Measurements from ENCODE around the gene CCNL1. TPM values are rescaled to one million over a fixed set of nuclear protein-coding genes. Genes with fewer than 3 reads are reported as not detected.

The CCNL1 gene
- total RNA-seq, 1 donor: 194 TPM

GRCh38 chr3:157151151-157151550 is 8.8 kb downstream of the CCNL1 start:
- Histone ChIP-seq H3K79me2 (ENCODE audit: insufficient read depth, low read length) (peaks cover 49% of the 10 kb centered on the region), H3K27me3 (ENCODE audit: insufficient read depth, low read length) (no peaks in the 10 kb centered on the region), H3K4me1 (ENCODE audit: insufficient read depth, low read length) (peaks cover 22% of the 10 kb centered on the region), H4K20me1 (ENCODE audit: insufficient read depth, low read length) (peaks cover 44% of the 10 kb centered on the region), H3K4me3 (ENCODE audit: insufficient read depth, low read length) (no peak overlapping the region), H3K4me2 (ENCODE audit: insufficient read depth, low read length) (no peak overlapping the region), H3K9me3 (ENCODE audit: low read depth, low read length) (no peaks in the 10 kb centered on the region), H3K27ac (ENCODE audit: low read depth, low read length) (no peak overlapping the region), H3K36me3 (ENCODE audit: insufficient read depth, low read length) (peaks cover 100% of the 10 kb centered on the region), H2AFZ (ENCODE audit: low read length) (no peak overlapping the region)
- no peak for DNase-seq (ENCODE audit: insufficient read length, low spot score, missing footprints)
- TF ChIP-seq CTCF (IDR thresholded peaks at IDR 0.05; ENCODE audit: extremely low read depth, low read depth, low read length): no peak

GRCh38 chr3:157149136-157149696 is 10.7 kb downstream of the CCNL1 start:
- Histone ChIP-seq H3K4me2 (ENCODE audit: insufficient read depth, low read length) (no peak overlapping the region), H3K36me3 (ENCODE audit: insufficient read depth, low read length) (peaks cover 98% of the 10 kb centered on the region), H3K9me3 (ENCODE audit: low read depth, low read length) (no peaks in the 10 kb centered on the region), H3K79me2 (ENCODE audit: insufficient read depth, low read length) (peaks cover 30% of the 10 kb centered on the region), H2AFZ (ENCODE audit: low read length) (no peak overlapping the region), H4K20me1 (ENCODE audit: insufficient read depth, low read length) (peaks cover 25% of the 10 kb centered on the region), H3K4me3 (ENCODE audit: insufficient read depth, low read length) (no peak overlapping the region), H3K27ac (ENCODE audit: low read depth, low read length) (no peak overlapping the region), H3K4me1 (ENCODE audit: insufficient read depth, low read length) (peaks cover 3% of the 10 kb centered on the region), H3K27me3 (ENCODE audit: insufficient read depth, low read length) (no peaks in the 10 kb centered on the region)
- no peak for DNase-seq (ENCODE audit: insufficient read length, low spot score, missing footprints)
- no peak for TF ChIP-seq CTCF (IDR thresholded peaks at IDR 0.05; ENCODE audit: extremely low read depth, low read depth, low read length)

DNA sequence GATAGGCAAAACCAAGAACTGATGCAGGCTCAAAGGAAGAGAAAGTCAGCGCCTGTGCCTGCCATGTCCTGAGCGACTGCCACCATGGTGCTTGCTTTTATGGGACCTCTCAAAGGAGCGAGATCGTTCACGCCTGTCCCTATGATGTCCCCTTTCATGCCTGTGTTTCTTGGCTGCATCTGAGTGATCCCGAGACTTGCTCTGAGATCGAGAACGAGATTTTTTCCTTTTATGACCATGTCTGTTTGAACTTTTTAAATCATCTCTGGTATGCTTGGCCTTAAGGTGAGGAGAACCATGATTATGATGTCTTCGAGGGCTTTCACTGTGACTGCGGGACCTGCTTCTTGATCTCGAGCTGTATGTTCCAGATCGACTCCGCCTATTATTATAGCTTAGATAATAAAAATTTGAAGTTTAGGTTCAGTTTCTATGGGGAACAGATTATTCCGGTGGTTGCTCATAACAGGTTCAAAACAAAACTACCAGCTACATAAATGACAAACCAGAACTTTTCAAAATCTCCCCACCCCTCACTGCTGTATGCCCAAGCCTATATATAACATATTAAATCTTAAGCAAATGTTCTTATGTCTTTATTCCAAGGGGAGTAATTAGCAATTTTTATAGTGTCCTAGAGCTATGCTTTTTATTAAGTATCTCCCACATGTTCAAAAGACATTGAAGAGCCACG is 11.6 kb downstream of the CCNL1 start:
- TF ChIP-seq CTCF (IDR thresholded peaks at IDR 0.05; ENCODE audit: extremely low read depth, low read depth, low read length): no peak
- Histone ChIP-seq H4K20me1 (ENCODE audit: insufficient read depth, low read length) (peaks cover 16% of the 10 kb centered on the region), H3K27ac (ENCODE audit: low read depth, low read length) (no peak overlapping the region), H3K27me3 (ENCODE audit: insufficient read depth, low read length) (no peaks in the 10 kb centered on the region), H3K4me1 (ENCODE audit: insufficient read depth, low read length) (no peaks in the 10 kb centered on the region), H3K4me2 (ENCODE audit: insufficient read depth, low read length) (no peak overlapping the region), H3K9me3 (ENCODE audit: low read depth, low read length) (no peaks in the 10 kb centered on the region), H3K36me3 (ENCODE audit: insufficient read depth, low read length) (peaks cover 98% of the 10 kb centered on the region), H3K79me2 (ENCODE audit: insufficient read depth, low read length) (peaks cover 21% of the 10 kb centered on the region), H3K4me3 (ENCODE audit: insufficient read depth, low read length) (no peak overlapping the region), H2AFZ (ENCODE audit: low read length) (no peak overlapping the region)
- no peak for DNase-seq (ENCODE audit: insufficient read length, low spot score, missing footprints)

GRCh38 chr3:157147099-157147803 is 12.7 kb downstream of the CCNL1 start:
- DNase-seq (ENCODE audit: insufficient read length, low spot score, missing footprints): no peak
- H3K4me2 ChIP-seq (ENCODE audit: insufficient read depth, low read length): no peak overlapping the region
- no peak overlapping the region for H2AFZ ChIP-seq (ENCODE audit: low read length)
- peaks cover 12% of the 10 kb centered on the region for H4K20me1 ChIP-seq (ENCODE audit: insufficient read depth, low read length)
- no peak overlapping the region for H3K4me3 ChIP-seq (ENCODE audit: insufficient read depth, low read length)
- H3K79me2 ChIP-seq (ENCODE audit: insufficient read depth, low read length): peaks cover 11% of the 10 kb centered on the region
- H3K4me1 ChIP-seq (ENCODE audit: insufficient read depth, low read length): no peaks in the 10 kb centered on the region
- H3K36me3 ChIP-seq (ENCODE audit: insufficient read depth, low read length): peaks cover 87% of the 10 kb centered on the region
- H3K27me3 ChIP-seq (ENCODE audit: insufficient read depth, low read length): no peaks in the 10 kb centered on the region
- TF ChIP-seq CTCF (IDR thresholded peaks at IDR 0.05; ENCODE audit: extremely low read depth, low read depth, low read length): no peak
- no peaks in the 10 kb centered on the region for H3K9me3 ChIP-seq (ENCODE audit: low read depth, low read length)
- H3K27ac ChIP-seq (ENCODE audit: low read depth, low read length): no peak overlapping the region
